GM19438 (cell line): ENCODE data around the gene CTRL.
A peak's percentile ranks its signal among the peaks of the same experiment; 100 is the strongest.
"Not testable (repeated sequence)": the region's sequence is repeated elsewhere in the genome, so short reads cannot be mapped to it uniquely, and the experiment has no call there.

Experiments
- ATAC-seq: cut with Tn5 transposase; IDR thresholded peaks from one replicate; pipeline ENCODE4 v1.9.1; 2021; ENCODE audit warnings: low read depth; ENCODE audit not compliant: unreplicated experiment

The CTRL gene

GRCh38 chr16:67931712-67932461 is at the start of gene CTRL:
CTRL (minus strand) TSS chr16:67931862; CDS start chr16:67931852, 10 bp downstream.
- no peak for ATAC-seq

DNA sequence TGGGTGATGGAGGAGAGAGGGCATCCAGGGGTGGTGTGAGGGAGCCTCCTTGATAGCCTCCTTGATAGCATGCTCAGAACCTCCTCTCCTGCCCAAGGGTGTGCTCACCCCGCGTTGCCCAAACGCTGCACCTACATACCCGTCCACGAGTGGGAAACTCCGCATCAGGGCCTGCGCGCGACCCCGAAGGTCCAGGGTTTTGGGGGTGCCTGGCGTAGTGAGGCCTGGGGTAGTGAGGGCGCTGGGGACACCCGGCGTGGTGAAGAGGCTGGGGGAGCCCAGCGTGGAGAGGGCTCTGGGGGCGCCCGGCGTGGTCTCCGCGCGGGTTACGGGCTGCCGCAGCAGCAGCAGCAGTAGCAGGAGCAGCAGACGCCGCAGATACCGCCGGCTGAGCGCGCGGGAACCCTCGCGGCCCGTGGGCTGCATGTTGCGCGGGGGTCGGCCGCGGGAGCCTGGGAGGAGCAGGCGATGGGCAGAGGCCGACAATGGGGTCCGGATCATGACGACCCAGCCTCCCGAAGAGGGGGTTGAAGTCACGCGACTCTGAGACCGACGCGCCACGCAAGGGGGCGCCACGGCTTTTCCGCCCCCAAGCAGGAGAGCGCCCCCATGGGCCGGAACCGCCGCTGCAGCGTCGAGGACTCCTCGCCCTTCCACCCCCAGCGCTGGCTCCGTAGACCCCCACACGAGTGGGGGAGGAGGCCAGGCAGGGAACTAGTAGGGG is 48.5 kb upstream of the CTRL start, which contains the start of gene DPEP3:
Gene DPEP3 (minus strand): TSS at position 545 of the 724 bp plus-strand sequence. CDS start 119 bp downstream, at position 426.
- ATAC-seq: no peak

GRCh38 chr16:67977469-67978227 is 46.0 kb upstream of the CTRL start:
- no peak for ATAC-seq

DNA sequence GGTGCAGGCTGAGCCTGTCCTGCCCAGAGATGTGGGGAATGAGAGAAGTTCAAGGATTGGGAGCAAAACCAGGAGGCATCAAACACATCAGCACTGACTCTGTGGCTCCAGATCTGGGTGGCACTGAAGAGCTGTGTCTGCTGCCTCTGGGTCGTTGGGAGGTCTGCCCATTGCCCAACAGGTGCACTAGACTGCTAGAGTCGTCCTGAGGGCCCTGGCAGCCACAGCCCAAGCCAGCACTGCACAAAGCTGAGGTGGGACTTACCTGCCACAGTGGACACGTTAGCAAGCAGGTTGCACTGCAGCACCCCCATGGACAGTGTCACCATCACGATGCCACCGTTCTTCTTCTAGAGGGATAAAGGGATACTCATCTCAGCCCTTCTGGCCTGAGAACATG is 45.3 kb upstream of the CTRL start:
- ATAC-seq: no peak

- ATAC-seq: no peak
Measured at GRCh38 chr16:67976205-67976604, 44.5 kb upstream of the CTRL start.

DNA sequence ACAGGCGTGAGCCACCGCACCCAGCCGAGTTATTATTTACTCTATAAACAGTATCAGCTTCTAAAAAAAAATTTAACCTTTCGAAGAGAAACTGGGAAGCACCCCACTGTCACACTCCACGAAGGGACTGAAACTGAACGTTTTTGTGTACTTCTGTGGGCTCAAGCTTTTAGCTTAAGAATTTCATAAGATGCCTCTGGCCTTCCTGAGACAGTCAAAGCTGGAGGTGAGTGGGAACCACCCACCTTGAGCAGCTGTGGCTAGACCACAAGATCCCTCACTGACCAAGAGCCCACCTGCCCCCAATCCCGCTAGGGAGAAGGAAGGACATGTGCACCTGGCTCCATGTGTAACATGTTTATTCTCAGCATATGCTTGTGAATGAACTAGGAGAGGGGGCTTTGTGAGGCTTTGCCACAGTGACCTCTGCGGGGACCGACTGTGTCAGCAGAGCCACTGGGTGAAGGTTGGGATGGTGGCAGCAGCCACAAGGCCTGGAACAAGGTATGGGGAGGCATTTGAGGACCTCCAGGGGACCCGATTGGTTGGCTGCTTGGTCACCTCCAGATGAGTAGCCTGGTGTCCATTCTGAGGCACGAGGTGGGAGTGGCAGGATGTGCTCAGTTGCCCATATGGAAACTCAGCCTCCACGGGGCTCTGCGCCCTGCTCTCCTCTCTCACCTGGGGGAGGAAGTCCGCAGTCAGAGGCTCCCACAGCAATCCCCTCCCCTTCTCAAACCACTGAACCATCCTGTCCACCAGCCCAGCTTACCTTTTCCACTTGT is 43.9 kb upstream of the CTRL start:
- ATAC-seq: no peak

GRCh38 chr16:67972285-67972684 is 40.6 kb upstream of the CTRL start:
- not testable (repeated sequence) for ATAC-seq

GRCh38 chr16:67971111-67971510 is 39.4 kb upstream of the CTRL start:
- no peak for ATAC-seq

DNA sequence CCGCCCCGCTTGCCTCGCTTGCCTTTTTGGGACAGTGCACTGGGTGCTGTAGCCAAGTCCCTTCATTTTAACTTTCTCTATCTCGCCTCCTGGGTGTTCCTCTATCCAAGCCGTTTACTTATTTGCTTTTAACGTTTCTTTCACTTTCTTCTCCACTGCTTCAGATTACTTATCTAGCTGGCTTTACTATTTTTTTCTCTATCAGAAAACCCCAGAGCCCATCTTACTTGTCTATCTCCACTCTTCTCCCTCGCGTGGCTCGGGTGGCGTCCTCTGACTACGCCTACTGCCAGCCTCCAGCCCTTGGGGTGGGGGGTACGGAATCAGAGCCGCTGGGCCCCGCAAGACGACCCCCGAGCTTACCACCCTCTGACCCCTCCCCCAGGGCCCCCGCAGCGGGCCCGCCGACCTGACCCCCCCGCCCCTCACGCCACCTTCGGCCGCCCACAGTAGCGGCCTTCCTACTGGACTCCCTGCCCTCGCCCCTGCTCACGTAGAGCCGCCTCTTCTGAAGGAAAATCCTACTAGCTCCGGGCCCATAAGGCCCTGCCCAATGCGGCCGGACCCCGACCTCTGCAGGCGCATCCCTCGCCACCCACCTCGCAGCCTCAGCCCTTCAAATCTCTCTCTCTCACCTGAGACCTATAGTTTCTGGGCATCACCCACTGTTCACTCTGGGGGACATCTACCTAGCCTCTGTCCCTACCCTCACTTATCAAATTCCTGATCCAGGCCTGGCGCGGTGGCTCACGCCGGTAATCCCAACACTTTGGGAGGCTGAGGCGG is 37.8 kb upstream of the CTRL start:
- ATAC-seq: no peak

DNA sequence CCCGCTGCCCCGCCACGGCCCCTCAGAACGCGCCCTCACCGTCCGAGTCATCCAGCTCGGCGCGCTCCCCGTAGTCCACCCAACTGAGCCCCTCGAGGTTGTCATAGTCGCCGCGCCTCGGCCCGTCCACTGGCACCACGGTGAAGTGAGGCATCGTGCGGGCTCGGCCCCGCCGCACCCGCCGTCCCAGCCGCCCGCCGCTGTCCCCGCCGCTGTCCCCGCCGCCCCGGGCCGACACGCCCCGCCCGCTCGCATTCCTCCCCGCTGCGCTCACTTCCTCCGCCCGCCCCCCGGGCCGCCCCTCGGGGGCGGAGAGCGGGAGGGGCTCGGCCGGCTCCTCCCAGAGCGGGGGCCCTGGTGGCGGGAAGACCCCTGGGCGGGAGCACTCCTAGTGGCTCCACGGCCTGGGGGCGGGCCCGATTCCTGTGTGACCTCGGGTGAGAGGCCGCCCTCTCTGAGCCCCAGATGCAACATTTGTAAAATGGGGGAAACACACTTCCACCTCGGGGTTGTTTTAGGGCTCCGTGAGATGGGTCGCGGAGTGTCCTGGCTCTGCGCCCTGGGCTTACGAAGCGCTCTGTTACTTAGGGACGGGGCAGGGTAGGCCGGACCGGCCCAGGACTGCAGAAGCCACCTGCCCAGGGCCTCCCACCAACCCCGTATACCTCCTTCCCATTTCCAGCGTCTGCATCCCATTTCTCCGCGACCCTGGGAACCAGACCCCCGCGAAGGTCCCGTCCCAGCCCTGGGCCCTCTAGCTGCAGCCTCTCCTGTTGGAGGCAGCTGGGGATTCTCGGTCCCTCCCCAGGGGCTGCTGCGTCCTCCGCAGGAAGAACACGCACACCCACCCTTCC is 37.0 kb upstream of the CTRL start, which contains the start of gene SLC12A4:
Gene SLC12A4 (minus strand): TSS at position 238 of the 854 bp plus-strand sequence. CDS start 84 bp downstream, at position 154.
- peak; percentile 75 for ATAC-seq

GRCh38 chr16:67967958-67968399 is 36.3 kb upstream of the CTRL start:
- peak; percentile 9 for ATAC-seq

- no peak for ATAC-seq
Measured at GRCh38 chr16:67967183-67967957, 35.7 kb upstream of the CTRL start.

- no peak for ATAC-seq
Measured at GRCh38 chr16:67966549-67967182, 35.0 kb upstream of the CTRL start.

GRCh38 chr16:67965668-67966548 is 34.2 kb upstream of the CTRL start:
- no peak for ATAC-seq

- ATAC-seq: no peak
Measured at GRCh38 chr16:67964477-67965131, 32.9 kb upstream of the CTRL start.
